GM23338 (cell line): ENCODE data around the gene NCLN. TPM values are rescaled to one million over a fixed set of nuclear protein-coding genes. Genes with fewer than 3 reads are reported as not detected.

Experiments
- ATAC-seq: fragments of 200-7000 bp; cut with Tn5 transposase; 3 replicates; pipeline ENCODE4 v1.9.1; 2020
- DNase-seq: peaks from one replicate; pipeline ENCODE4 v3.0.0-alpha.2; 2015; ENCODE audit warnings: low spot score
- H2AFZ ChIP-seq: fragments of 200-600 bp; sonication (generic); 2 replicates; pipeline ENCODE4 v1.8.0; 2016; ENCODE audit warnings: antibody characterized with exemption, mild to moderate bottlenecking, moderate library complexity
- H3F3A ChIP-seq: fragments of 200-600 bp; sonication (generic); replicated peaks from 2 replicates; pipeline ENCODE4 v1.8.0; 2017; ENCODE audit warnings: antibody characterized with exemption, mixed run types, low read depth
- H3K27ac ChIP-seq: fragments of 200-600 bp; sonication (generic); 2 replicates; pipeline ENCODE4 v1.6.1; 2016; ENCODE audit warnings: low read depth
- H3K27me3 ChIP-seq: fragments of 200-600 bp; sonication (generic); 2 replicates; pipeline ENCODE4 v1.8.0; 2016; ENCODE audit warnings: mild to moderate bottlenecking, mixed run types, moderate library complexity; ENCODE audit not compliant: insufficient read depth
- H3K36me3 ChIP-seq: fragments of 200-600 bp; sonication (generic); 2 replicates; pipeline ENCODE4 v1.8.0; 2016; ENCODE audit warnings: mild to moderate bottlenecking; ENCODE audit not compliant: insufficient read depth
- H3K4me1 ChIP-seq: fragments of 200-600 bp; sonication (generic); 2 replicates; pipeline ENCODE4 v1.8.0; 2016; ENCODE audit warnings: mild to moderate bottlenecking, moderate library complexity; ENCODE audit not compliant: insufficient read depth
- H3K4me2 ChIP-seq: fragments of 200-600 bp; sonication (generic); 2 replicates; pipeline ENCODE4 v1.7.1; 2017; ENCODE audit warnings: mixed run types
- H3K4me3 ChIP-seq: fragments of 200-600 bp; sonication (generic); 2 replicates; pipeline ENCODE4 v1.6.1; 2016; ENCODE audit warnings: mixed run types
- H3K79me2 ChIP-seq: fragments of 200-600 bp; sonication (generic); replicated peaks from 2 replicates; pipeline ENCODE4 v1.8.0; 2017; ENCODE audit warnings: mild to moderate bottlenecking; ENCODE audit not compliant: insufficient read depth
- H3K9me2 ChIP-seq: fragments of 200-600 bp; sonication (generic); 2 replicates; pipeline ENCODE4 v1.8.0; 2017; ENCODE audit not compliant: insufficient read depth
- H4K20me1 ChIP-seq: fragments of 200-600 bp; sonication (generic); replicated peaks from 2 replicates; pipeline ENCODE4 v1.8.0; 2017; ENCODE audit warnings: mild to moderate bottlenecking; ENCODE audit not compliant: insufficient read depth
- H3K27ac Mint-ChIP-seq: 2 replicates; pipeline ENCODE4 v1.8.0; 2020; ENCODE audit warnings: inconsistent platforms, mild to moderate bottlenecking, moderate library complexity, mixed read lengths
- H3K27me3 Mint-ChIP-seq: 3 replicates; pipeline ENCODE4 v1.8.0; 2022; ENCODE audit warnings: low read depth, mild to moderate bottlenecking, moderate library complexity, mixed read lengths, inconsistent platforms; ENCODE audit not compliant: insufficient read depth, poor library complexity
- H3K36me3 Mint-ChIP-seq: 3 replicates; pipeline ENCODE4 v1.8.0; 2021; ENCODE audit warnings: low read depth, mild to moderate bottlenecking, inconsistent platforms, moderate library complexity, mixed read lengths
- H3K4me1 Mint-ChIP-seq: 3 replicates; pipeline ENCODE4 v1.8.0; 2020; ENCODE audit warnings: mild to moderate bottlenecking, inconsistent platforms, mixed read lengths
- H3K4me3 Mint-ChIP-seq: 3 replicates; pipeline ENCODE4 v1.8.0; 2021; ENCODE audit warnings: moderate library complexity, mild to moderate bottlenecking, inconsistent platforms, mixed read lengths
- H3K9me3 Mint-ChIP-seq: 3 replicates; pipeline ENCODE4 v1.8.0; 2020; ENCODE audit warnings: moderate library complexity, mild to moderate bottlenecking, inconsistent platforms, mixed read lengths
- CREB1 ChIP-seq: fragments of 250-450 bp; sonication (Bioruptor Pico); IDR thresholded peaks from 2 replicates; pipeline ENCODE4 v1.5.0; 2020; ENCODE audit warnings: low read depth, mild to moderate bottlenecking, moderate library complexity
- CTCF ChIP-seq, 2 experiments: fragments of 200-600 bp in 1 of 2; sonication (generic) in 1 of 2; conservative IDR thresholded peaks; 2 replicates each; pipeline versions ENCODE4 v1.5.1 to v1.6.1; 2016 to 2017; ENCODE audit warnings: antibody characterized with exemption in 2 of 2, low read depth in 2 of 2, mild to moderate bottlenecking in 2 of 2, moderate library complexity in 1 of 2
- EZH2 ChIP-seq: fragments of 200-600 bp; sonication (generic); IDR thresholded peaks from one replicate; pipeline ENCODE4 v1.8.0; 2017; ENCODE audit warnings: antibody characterized with exemption, mild to moderate bottlenecking, low read depth; ENCODE audit not compliant: unreplicated experiment
- EZH2phosphoT487 ChIP-seq: fragments of 200-600 bp; sonication (generic); IDR thresholded peaks from one replicate; pipeline ENCODE4 v1.8.1; 2018; ENCODE audit warnings: antibody characterized with exemption; ENCODE audit not compliant: unreplicated experiment
- JUNB ChIP-seq: IDR thresholded peaks from one replicate; pipeline ENCODE4 v1.6.1; 2016; ENCODE audit warnings: antibody characterized with exemption; ENCODE audit not compliant: unreplicated experiment
- NANOG ChIP-seq: IDR thresholded peaks from 2 replicates; pipeline ENCODE4 v1.6.1; 2016; ENCODE audit warnings: antibody characterized with exemption, borderline replicate concordance
- POLR2AphosphoS5 ChIP-seq: IDR thresholded peaks from 2 replicates; pipeline ENCODE4 v1.6.1; 2016; ENCODE audit warnings: antibody characterized with exemption, low read depth
- REST ChIP-seq: IDR thresholded peaks from one replicate; pipeline ENCODE4 v1.6.1; 2018; ENCODE audit warnings: antibody characterized with exemption; ENCODE audit not compliant: unreplicated experiment
- STAT1 ChIP-seq: IDR thresholded peaks from one replicate; pipeline ENCODE4 v1.6.1; 2016; ENCODE audit warnings: antibody characterized with exemption; ENCODE audit not compliant: unreplicated experiment
- ZNF114 ChIP-seq: fragments of 250-450 bp; sonication (Bioruptor Pico); IDR thresholded peaks from 2 replicates; pipeline ENCODE4 v1.5.0; 2020; ENCODE audit warnings: mild to moderate bottlenecking, moderate library complexity
- polyA plus RNA-seq: library from polyadenylated mRNA; unstranded; fragments of >200 nt; fragmentation: Nextera tagmentation; extraction: Ambion mirVana; gene quantifications from 2 replicates; pipeline ENCODE4 v1.2.1, GENCODE V29; 2016
- total RNA-seq: library from RNA; depleted of rRNA; stranded (reverse); fragments of >200 nt; shearing (Covaris generic); gene quantifications from 2 replicates; pipeline ENCODE4 v1.2.3, GENCODE V29; 2014
- TF ChIP-seq, protein P1 (sequence below): fragments of 250-450 bp; sonication (Bioruptor Pico); IDR thresholded peaks from 2 replicates; pipeline ENCODE4 v1.5.0; 2020; ENCODE audit warnings: mild to moderate bottlenecking, moderate library complexity
- TF ChIP-seq, protein P2 (sequence below): IDR thresholded peaks from 2 replicates; pipeline ENCODE4 v1.6.1; 2016; ENCODE audit warnings: antibody characterized with exemption

The NCLN gene
- total and polyA plus RNA-seq, 2 experiments from 2014 or later = 85.6 to 125 TPM

DNA sequence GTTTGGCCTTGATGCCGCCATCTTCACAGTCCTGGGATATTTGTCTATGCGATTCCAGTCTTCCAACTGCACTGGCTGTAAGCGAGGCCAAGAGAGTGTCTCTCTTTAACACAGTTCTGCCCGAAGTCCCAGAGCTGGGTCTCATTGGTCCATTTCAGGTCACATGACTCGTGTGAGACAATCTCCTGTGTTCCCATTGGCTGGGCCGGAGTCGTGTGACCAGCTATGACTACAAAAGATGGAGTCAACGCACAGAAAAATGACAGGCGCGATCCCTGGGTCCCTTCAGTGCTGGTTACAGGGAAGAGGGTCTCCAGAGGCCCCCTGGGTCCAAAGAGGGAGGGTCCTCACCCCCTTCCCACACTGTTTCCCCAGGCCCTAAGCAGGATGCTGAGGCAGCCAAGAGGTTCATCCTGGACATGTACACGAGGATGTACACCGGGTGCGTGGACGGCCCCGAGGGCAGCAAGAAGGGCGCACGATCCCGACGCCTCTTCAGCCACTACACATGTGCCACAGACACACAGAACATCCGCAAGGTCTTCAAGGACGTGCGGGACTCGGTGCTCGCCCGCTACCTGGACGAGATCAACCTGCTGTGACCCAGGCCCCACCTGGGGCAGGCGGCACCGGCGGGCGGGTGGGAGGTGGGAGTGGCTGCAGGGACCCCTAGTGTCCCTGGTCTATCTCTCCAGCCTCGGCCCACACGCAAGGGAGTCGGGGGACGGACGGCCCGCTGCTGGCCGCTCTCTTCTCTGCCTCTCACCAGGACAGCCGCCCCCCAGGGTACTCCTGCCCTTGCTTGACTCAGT lies 23.1 kb upstream of the NCLN start:
- H3K27ac ChIP-seq = no peak overlapping the region
- H3F3A ChIP-seq = no peaks in the 10 kb centered on the region
- H3K9me3 Mint-ChIP-seq = peaks cover 9% of the 10 kb centered on the region; the same call in 1 of the 3 replicates
- peak; percentile 14 for ATAC-seq
- H3K4me3 ChIP-seq = no peak overlapping the region
- H3K27ac Mint-ChIP-seq = no peak overlapping the region
- H3K79me2 ChIP-seq = no peaks in the 10 kb centered on the region
- no peaks in the 10 kb centered on the region for H3K4me1 ChIP-seq
- peaks cover 12% of the 10 kb centered on the region for H3K27me3 Mint-ChIP-seq
- H3K4me1 Mint-ChIP-seq = peaks cover 6% of the 10 kb centered on the region; the same call in 2 of the 3 replicates
- H3K4me2 ChIP-seq = no peak overlapping the region
- H3K27me3 ChIP-seq = peaks cover 5% of the 10 kb centered on the region; the same call in 1 of the 2 replicates
- no peaks in the 10 kb centered on the region for H3K36me3 ChIP-seq
- no peaks in the 10 kb centered on the region for H3K36me3 Mint-ChIP-seq
- TF ChIP-seq POLR2AphosphoS5 (no peak), REST (no peak), STAT1 (no peak), JUNB (no peak), EZH2 (no peak), ZNF114 (CRISPR knock-in tag) (no peak), CTCF (conservative IDR thresholded peaks at IDR 0.05; ENCODE audit: low read depth in 2 of 2) (no peak), EZH2phosphoT487 (no peak), NANOG (no peak), CREB1 (no peak)
- TF ChIP-seq, protein P1, sequence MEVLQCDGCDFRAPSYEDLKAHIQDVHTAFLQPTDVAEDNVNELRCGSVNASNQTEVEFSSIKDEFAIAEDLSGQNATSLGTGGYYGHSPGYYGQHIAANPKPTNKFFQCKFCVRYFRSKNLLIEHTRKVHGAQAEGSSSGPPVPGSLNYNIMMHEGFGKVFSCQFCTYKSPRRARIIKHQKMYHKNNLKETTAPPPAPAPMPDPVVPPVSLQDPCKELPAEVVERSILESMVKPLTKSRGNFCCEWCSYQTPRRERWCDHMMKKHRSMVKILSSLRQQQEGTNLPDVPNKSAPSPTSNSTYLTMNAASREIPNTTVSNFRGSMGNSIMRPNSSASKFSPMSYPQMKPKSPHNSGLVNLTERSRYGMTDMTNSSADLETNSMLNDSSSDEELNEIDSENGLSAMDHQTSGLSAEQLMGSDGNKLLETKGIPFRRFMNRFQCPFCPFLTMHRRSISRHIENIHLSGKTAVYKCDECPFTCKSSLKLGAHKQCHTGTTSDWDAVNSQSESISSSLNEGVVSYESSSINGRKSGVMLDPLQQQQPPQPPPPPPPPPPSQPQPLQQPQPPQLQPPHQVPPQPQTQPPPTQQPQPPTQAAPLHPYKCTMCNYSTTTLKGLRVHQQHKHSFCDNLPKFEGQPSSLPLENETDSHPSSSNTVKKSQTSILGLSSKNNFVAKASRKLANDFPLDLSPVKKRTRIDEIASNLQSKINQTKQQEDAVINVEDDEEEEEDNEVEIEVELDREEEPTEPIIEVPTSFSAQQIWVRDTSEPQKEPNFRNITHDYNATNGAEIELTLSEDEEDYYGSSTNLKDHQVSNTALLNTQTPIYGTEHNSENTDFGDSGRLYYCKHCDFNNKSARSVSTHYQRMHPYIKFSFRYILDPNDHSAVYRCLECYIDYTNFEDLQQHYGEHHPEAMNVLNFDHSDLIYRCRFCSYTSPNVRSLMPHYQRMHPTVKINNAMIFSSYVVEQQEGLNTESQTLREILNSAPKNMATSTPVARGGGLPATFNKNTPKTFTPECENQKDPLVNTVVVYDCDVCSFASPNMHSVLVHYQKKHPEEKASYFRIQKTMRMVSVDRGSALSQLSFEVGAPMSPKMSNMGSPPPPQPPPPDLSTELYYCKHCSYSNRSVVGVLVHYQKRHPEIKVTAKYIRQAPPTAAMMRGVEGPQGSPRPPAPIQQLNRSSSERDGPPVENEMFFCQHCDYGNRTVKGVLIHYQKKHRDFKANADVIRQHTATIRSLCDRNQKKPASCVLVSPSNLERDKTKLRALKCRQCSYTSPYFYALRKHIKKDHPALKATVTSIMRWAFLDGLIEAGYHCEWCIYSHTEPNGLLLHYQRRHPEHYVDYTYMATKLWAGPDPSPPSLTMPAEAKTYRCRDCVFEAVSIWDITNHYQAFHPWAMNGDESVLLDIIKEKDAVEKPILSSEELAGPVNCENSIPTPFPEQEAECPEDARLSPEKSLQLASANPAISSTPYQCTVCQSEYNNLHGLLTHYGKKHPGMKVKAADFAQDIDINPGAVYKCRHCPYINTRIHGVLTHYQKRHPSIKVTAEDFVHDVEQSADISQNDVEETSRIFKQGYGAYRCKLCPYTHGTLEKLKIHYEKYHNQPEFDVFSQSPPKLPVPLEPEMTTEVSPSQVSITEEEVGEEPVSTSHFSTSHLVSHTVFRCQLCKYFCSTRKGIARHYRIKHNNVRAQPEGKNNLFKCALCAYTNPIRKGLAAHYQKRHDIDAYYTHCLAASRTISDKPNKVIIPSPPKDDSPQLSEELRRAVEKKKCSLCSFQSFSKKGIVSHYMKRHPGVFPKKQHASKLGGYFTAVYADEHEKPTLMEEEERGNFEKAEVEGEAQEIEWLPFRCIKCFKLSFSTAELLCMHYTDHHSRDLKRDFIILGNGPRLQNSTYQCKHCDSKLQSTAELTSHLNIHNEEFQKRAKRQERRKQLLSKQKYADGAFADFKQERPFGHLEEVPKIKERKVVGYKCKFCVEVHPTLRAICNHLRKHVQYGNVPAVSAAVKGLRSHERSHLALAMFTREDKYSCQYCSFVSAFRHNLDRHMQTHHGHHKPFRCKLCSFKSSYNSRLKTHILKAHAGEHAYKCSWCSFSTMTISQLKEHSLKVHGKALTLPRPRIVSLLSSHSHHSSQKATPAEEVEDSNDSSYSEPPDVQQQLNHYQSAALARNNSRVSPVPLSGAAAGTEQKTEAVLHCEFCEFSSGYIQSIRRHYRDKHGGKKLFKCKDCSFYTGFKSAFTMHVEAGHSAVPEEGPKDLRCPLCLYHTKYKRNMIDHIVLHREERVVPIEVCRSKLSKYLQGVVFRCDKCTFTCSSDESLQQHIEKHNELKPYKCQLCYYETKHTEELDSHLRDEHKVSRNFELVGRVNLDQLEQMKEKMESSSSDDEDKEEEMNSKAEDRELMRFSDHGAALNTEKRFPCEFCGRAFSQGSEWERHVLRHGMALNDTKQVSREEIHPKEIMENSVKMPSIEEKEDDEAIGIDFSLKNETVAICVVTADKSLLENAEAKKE (CRISPR knock-in tag) = no peak
- TF ChIP-seq, protein P2, sequence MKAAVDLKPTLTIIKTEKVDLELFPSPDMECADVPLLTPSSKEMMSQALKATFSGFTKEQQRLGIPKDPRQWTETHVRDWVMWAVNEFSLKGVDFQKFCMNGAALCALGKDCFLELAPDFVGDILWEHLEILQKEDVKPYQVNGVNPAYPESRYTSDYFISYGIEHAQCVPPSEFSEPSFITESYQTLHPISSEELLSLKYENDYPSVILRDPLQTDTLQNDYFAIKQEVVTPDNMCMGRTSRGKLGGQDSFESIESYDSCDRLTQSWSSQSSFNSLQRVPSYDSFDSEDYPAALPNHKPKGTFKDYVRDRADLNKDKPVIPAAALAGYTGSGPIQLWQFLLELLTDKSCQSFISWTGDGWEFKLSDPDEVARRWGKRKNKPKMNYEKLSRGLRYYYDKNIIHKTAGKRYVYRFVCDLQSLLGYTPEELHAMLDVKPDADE = no peak
- H2AFZ ChIP-seq = no peak overlapping the region
- peak; percentile 52 for DNase-seq
- H3K9me2 ChIP-seq = 0 out of 2 replicates have a peak, but pooled peaks cover 7% of the 10 kb centered on the region
- H3K4me3 Mint-ChIP-seq = no peak overlapping the region
- no peaks in the 10 kb centered on the region for H4K20me1 ChIP-seq
